Activated T-helper 1 cell treated with anti-CD3 and anti-CD28 coated beads, Interleukin-2, amount 50 U/mL, for 16 hours (primary cell): Measurements from ENCODE around the gene MAPK8IP2.
"Not testable (repeated sequence)": the region's sequence is repeated elsewhere in the genome, so short reads cannot be mapped to it uniquely, and the experiment has no call there.

Source experiments
- DNase-seq, 2 donors: peaks; one replicate each; pipeline ENCODE4 v3.0.0-alpha.2; 2020; ENCODE audit warnings: low read depth in 1 of 2, low spot score in 1 of 2

The MAPK8IP2 gene

GRCh38 chr22:50599816-50600455 is 657 bp upstream of the MAPK8IP2 start:
- DNase-seq: peak in 1 of 2 donors; percentile 44

GRCh38 chr22:50600967-50601668 is 525 bp downstream of the MAPK8IP2 start:
- no peak for DNase-seq

- no peak for DNase-seq
Observed at GRCh38 chr22:50601669-50602337, 1.2 kb downstream of the MAPK8IP2 start.

GRCh38 chr22:50602338-50602700 is 1.7 kb downstream of the MAPK8IP2 start:
- no peak for DNase-seq

GRCh38 chr22:50603511-50604255 is 3.1 kb downstream of the MAPK8IP2 start:
- DNase-seq: no peak

GRCh38 chr22:50604256-50605001 is 3.8 kb downstream of the MAPK8IP2 start:
- no peak for DNase-seq

- no peak for DNase-seq
Observed at GRCh38 chr22:50605002-50605612, 4.5 kb downstream of the MAPK8IP2 start.

GRCh38 chr22:50605613-50606074 is 5.1 kb downstream of the MAPK8IP2 start:
- no peak for DNase-seq

- DNase-seq: no peak
Observed at GRCh38 chr22:50606165-50606945, 5.8 kb downstream of the MAPK8IP2 start.

GRCh38 chr22:50606946-50607658 is 6.5 kb downstream of the MAPK8IP2 start:
- DNase-seq: no peak

GRCh38 chr22:50607659-50608020 is 7.0 kb downstream of the MAPK8IP2 start:
- no peak for DNase-seq

- not testable (repeated sequence) for DNase-seq
Observed at GRCh38 chr22:50608058-50608840, 7.7 kb downstream of the MAPK8IP2 start.

GRCh38 chr22:50608996-50609395 is 8.4 kb downstream of the MAPK8IP2 start:
- no peak for DNase-seq

- no peak for DNase-seq
Observed at GRCh38 chr22:50609599-50609998, 9.0 kb downstream of the MAPK8IP2 start.

- no peak for DNase-seq
Observed at GRCh38 chr22:50610041-50610451, 9.5 kb downstream of the MAPK8IP2 start.

GRCh38 chr22:50610581-50610980 is 10.0 kb downstream of the MAPK8IP2 start:
- no peak for DNase-seq

GRCh38 chr22:50611341-50612060 is 10.9 kb downstream of the MAPK8IP2 start:
- DNase-seq: no peak

- no peak for DNase-seq
Observed at GRCh38 chr22:50612168-50612527, 11.6 kb downstream of the MAPK8IP2 start.
